HepG2 (cell line): Measurements from ENCODE around the gene ZNF367. TPM values are rescaled to one million over a fixed set of nuclear protein-coding genes. Genes with fewer than 3 reads are reported as not detected.

Experiments used
- ATAC-seq: fragments of 200-7000 bp; cut with Tn5 transposase; 3 replicates; pipeline ENCODE4 v1.9.1; 2020; ENCODE audit warnings: mild to moderate bottlenecking, moderate library complexity
- BruUV-seq: library from RNA; stranded (reverse); fragments of 400-500 nt; replicated peaks from 2 replicates; lab custom pipeline; 2021; lab: Mats Ljungman, UMichigan
- CTCF ChIA-PET: fragments of 300-600 bp; formaldehyde crosslinking; extraction: SDS; loops from one replicate; lab custom pipeline; 2021; ENCODE audit warnings: low total read pairs, inconsistent platforms, low intra/inter-chr PET ratio; lab: Yijun Ruan, JAX
- POLR2A ChIA-PET: fragments of 350-600 bp; sonication (Branson Sonifier 250); formaldehyde crosslinking; loops from one replicate; lab custom pipeline; 2020; ENCODE audit warnings: antibody characterized with exemption, inconsistent platforms; lab: Yijun Ruan, JAX
- DNase-seq: peaks from one replicate; pipeline ENCODE4 v3.0.0-alpha.2; 2015; ENCODE audit warnings: low spot score
- FAIRE-seq: peaks from 3 replicates; lab custom pipeline; 2011; peaks lifted over from hg19 to GRCh38; lab: Jason Lieb, UNC
- H2AFZ ChIP-seq: one replicate; pipeline ENCODE4 v1.6.1; 2011; ENCODE audit warnings: low read length, inconsistent platforms
- H3K27ac ChIP-seq: fragments of 300-600 bp; 3 replicates; pipeline ENCODE4 v1.8.0; 2011; ENCODE audit warnings: mixed run types, mild to moderate bottlenecking, mixed read lengths, low read length, inconsistent platforms; ENCODE audit not compliant: insufficient read depth; ENCODE audit errors: extremely low read length
- H3K27me3 ChIP-seq, 2 experiments: fragments of 200-600 bp in 1 of 2; 2 replicates in 1 of 2; 3 replicates in 1 of 2; pipeline versions ENCODE4 v1.6.0 to v1.8.0; 2011; ENCODE audit warnings: low read length in 2 of 2, mild to moderate bottlenecking in 2 of 2, moderate library complexity in 2 of 2, inconsistent platforms in 1 of 2; ENCODE audit not compliant: insufficient read depth in 2 of 2, control insufficient read depth in 1 of 2
- H3K36me3 ChIP-seq, 2 experiments: fragments of 200-600 bp in 1 of 2; replicated peaks in 1 of 2; 2 replicates in 1 of 2; 3 replicates in 1 of 2; pipeline versions ENCODE4 v1.5.1 to v1.8.0; 2011; ENCODE audit warnings: low read length in 2 of 2, inconsistent platforms in 1 of 2; ENCODE audit not compliant: insufficient read depth in 2 of 2, control insufficient read depth in 1 of 2
- H3K4me1 ChIP-seq: 2 replicates; pipeline ENCODE4 v1.5.1; 2012; ENCODE audit warnings: low read length, inconsistent platforms; ENCODE audit not compliant: insufficient read depth
- H3K4me2 ChIP-seq: 2 replicates; pipeline ENCODE4 v1.6.0; 2011; ENCODE audit warnings: low read depth, low read length, inconsistent platforms
- H3K4me3 ChIP-seq, 3 experiments: fragments of 200-600 bp in 1 of 3; sonication (generic), shearing (Covaris generic) in 1 of 3; replicated peaks in 1 of 3; 2 replicates each; pipeline ENCODE4 v1.5.1; 2011 to 2016; ENCODE audit warnings: low read length in 3 of 3, inconsistent platforms in 2 of 3, low read depth in 2 of 3, mild to moderate bottlenecking in 2 of 3, control low read depth in 1 of 3, mixed read lengths in 1 of 3; ENCODE audit not compliant: insufficient read depth in 1 of 3
- H3K79me2 ChIP-seq: one replicate; pipeline ENCODE4 v1.6.1; 2011; ENCODE audit warnings: low read length, inconsistent platforms; ENCODE audit not compliant: insufficient read depth
- H3K9ac ChIP-seq: 2 replicates; pipeline ENCODE4 v1.6.0; 2011; ENCODE audit warnings: mild to moderate bottlenecking, low read depth, low read length, inconsistent platforms; ENCODE audit not compliant: insufficient read depth
- H3K9me3 ChIP-seq: 2 replicates; pipeline ENCODE4 v1.5.1; 2012; ENCODE audit warnings: mild to moderate bottlenecking, low read length
- H4K20me1 ChIP-seq: 2 replicates; pipeline ENCODE4 v1.6.0; 2011; ENCODE audit warnings: inconsistent platforms, mild to moderate bottlenecking, low read length, moderate library complexity; ENCODE audit not compliant: insufficient read depth
- ATF7-NPFF ChIP-seq: sonication (generic); formaldehyde crosslinking; IDR thresholded peaks from 2 replicates; pipeline ENCODE4 v1.8.1; 2023; ENCODE audit warnings: mild to moderate bottlenecking, low read depth, missing genetic modification reagents, moderate library complexity
- ATM ChIP-seq: fragments of 450-650 bp; IDR thresholded peaks from 2 replicates; pipeline ENCODE4 v1.7.1; 2017; ENCODE audit warnings: mild to moderate bottlenecking, borderline replicate concordance
- GFI1 ChIP-seq: sonication (generic); formaldehyde crosslinking; IDR thresholded peaks from 2 replicates; pipeline ENCODE4 v1.5.0; 2020; ENCODE audit warnings: missing genetic modification reagents, mild to moderate bottlenecking, borderline replicate concordance
- HOXA5 ChIP-seq: sonication (generic); formaldehyde crosslinking; IDR thresholded peaks from 2 replicates; pipeline ENCODE4 v1.4.0; 2020; ENCODE audit warnings: missing genetic modification reagents
- KDM5A ChIP-seq: fragments of 200-600 bp; sonication (generic); IDR thresholded peaks from 2 replicates; pipeline ENCODE4 v1.7.0; 2018; ENCODE audit warnings: antibody characterized with exemption, mild to moderate bottlenecking, low read length, borderline replicate concordance
- LCORL ChIP-seq, 2 experiments: fragments of 450-650 bp in 1 of 2; sonication (generic) in 1 of 2; formaldehyde crosslinking in 1 of 2; IDR thresholded peaks; 2 replicates each; pipeline versions ENCODE4 v1.5.0 to v1.6.1; 2017 to 2020; ENCODE audit warnings: antibody characterized with exemption in 1 of 2, missing genetic modification reagents in 1 of 2
- MAFG ChIP-seq: sonication (generic); formaldehyde crosslinking; IDR thresholded peaks from 2 replicates; pipeline ENCODE4 v1.5.1; 2020; ENCODE audit warnings: mild to moderate bottlenecking, missing genetic modification reagents
- NFYC ChIP-seq: IDR thresholded peaks from 2 replicates; pipeline ENCODE4 v1.6.1; 2016; ENCODE audit warnings: missing genetic modification reagents, missing compliant biosample characterization
- NR2F1 ChIP-seq, 2 experiments: fragments of 450-650 bp in 1 of 2; formaldehyde crosslinking in 1 of 2; IDR thresholded peaks; 2 replicates each; pipeline versions ENCODE4 v1.5.0 to v1.6.1; 2016 to 2020; ENCODE audit warnings: mild to moderate bottlenecking in 1 of 2, missing compliant biosample characterization in 1 of 2, missing genetic modification reagents in 1 of 2, moderate library complexity in 1 of 2
- PBX3 ChIP-seq: sonication (generic); formaldehyde crosslinking; IDR thresholded peaks from 2 replicates; pipeline ENCODE4 v1.8.1; 2023; ENCODE audit warnings: missing genetic modification reagents, inconsistent platforms, borderline replicate concordance
- PLSCR1 ChIP-seq: sonication (generic); formaldehyde crosslinking; IDR thresholded peaks from 2 replicates; pipeline ENCODE4 v1.5.0; 2020; ENCODE audit warnings: missing genetic modification reagents, mild to moderate bottlenecking, borderline replicate concordance
- SATB2 ChIP-seq: sonication (generic); formaldehyde crosslinking; IDR thresholded peaks from 2 replicates; pipeline ENCODE4 v1.5.0; 2020; ENCODE audit warnings: missing genetic modification reagents
- ZHX1 ChIP-seq: sonication (generic); formaldehyde crosslinking; IDR thresholded peaks from 2 replicates; pipeline ENCODE4 v1.8.1; 2022; ENCODE audit warnings: low read depth, mild to moderate bottlenecking, missing genetic modification reagents
- ZNF121 ChIP-seq: sonication (generic); formaldehyde crosslinking; IDR thresholded peaks from 2 replicates; pipeline ENCODE4 v1.5.0; 2020; ENCODE audit warnings: mild to moderate bottlenecking, missing genetic modification reagents
- ZNF546 ChIP-seq: sonication (generic); formaldehyde crosslinking; conservative IDR thresholded peaks from 2 replicates; pipeline ENCODE4 v1.8.1; 2023; ENCODE audit warnings: mild to moderate bottlenecking, missing genetic modification reagents
- WGBS: methylation state at CpG from one replicate; pipeline ENCODE4 v1.1.6; 2017; ENCODE audit warnings: low lambda C conversion rate; 5-methylcytosine and 5-hydroxymethylcytosine counted together
- in situ Hi-C: cut with HindIII; loops from 2 replicates; pipeline ENCODE4 v1.10.0; 2017; ENCODE audit warnings: low pct_unique_long_range_greater_than_20kb; ENCODE audit not compliant: extremely low pct_ligation_motif_present
- intact Hi-C: fragments of 100-400 bp; cut with micrococcal nuclease; formaldehyde crosslinking; loops from one replicate; pipeline ENCODE4 v1.10.0; 2022; ENCODE audit not compliant: unreplicated experiment
- polyA plus RNA-seq, 8 experiments: library from polyadenylated mRNA; depleted of rRNA in 3 of 8; stranded (reverse) in 7 of 8; unstranded in 1 of 8; fragments of >200 nt; fragmentation: Illumina TruSeq in 4 of 8; extraction: Trizol in 4 of 8; gene quantifications; 2 replicates each; pipeline versions ENCODE4 v1.2.1 to v1.2.3, GENCODE V29; 2011 to 2016; ENCODE audit warnings: low read depth in 4 of 8, missing spikeins in 1 of 8, mixed read lengths in 1 of 8; ENCODE audit not compliant: insufficient read depth in 1 of 8
- total RNA-seq, 5 experiments: library from RNA; depleted of rRNA; stranded (reverse); fragments of >200 nt; fragmentation: Illumina TruSeq; extraction: Trizol; gene quantifications; 2 replicates each; pipeline ENCODE4 v1.2.3, GENCODE V29; 2016; ENCODE audit warnings: low read depth in 1 of 5

Gene ZNF367
- total and polyA plus RNA-seq, 2 of the 13 experiments (the other 11 are each of a cell fraction or from before 2014, with no cell fraction given): 2.9 to 7.7 TPM

GRCh38 chr9:96417051-96417586, 1.1 kb downstream of the ZNF367 start:
- in situ Hi-C loops: loop anchor here (5.0 kb wide), 1 partner anchor 75 kb away; no protein-coding TSS in a partner anchor
- Histone ChIP-seq H3K27me3 (no peaks in the 10 kb centered on the region; a peak in 1 of 5 replicates), H3K9me3 (no peaks in the 10 kb centered on the region), H3K4me1 (peaks cover 64% of the 10 kb centered on the region), H2AFZ (no peak overlapping the region), H3K4me2 (peak overlapping the region; percentile 97), H3K36me3 (no peaks in the 10 kb centered on the region), H3K79me2 (peaks cover 47% of the 10 kb centered on the region), H3K4me3 (peak overlapping the region; percentile 79 to 89 (median 84)), H4K20me1 (no peaks in the 10 kb centered on the region; the same call in 1 of the 2 replicates), H3K27ac (peak overlapping the region; percentile 90), H3K9ac (peak overlapping the region; percentile 100)
- CTCF ChIA-PET: no interaction called here
- POLR2A ChIA-PET: interaction anchor here (0.7 to 2.0 kb wide), 11 partner anchors 15 to 73 kb away, joined by 3 to 12 read pairs (median 4); partner anchors contain the start of gene SLC35D2
- no peak for FAIRE-seq
- WGBS: 0% methylated on average over 4 of the region's 50 CpGs
- ATAC-seq: peak; percentile 17
- intact Hi-C loops: loop anchor here (2.0 to 5.0 kb wide), 3 partner anchors 30 to 90 kb away; no protein-coding TSS in a partner anchor
- peak; percentile 68 for DNase-seq
- BruUV-seq: no TSS peak
- TF ChIP-seq NFYC (CRISPR knock-in tag): peak; percentile 53
- TF ChIP-seq ATM: no peak
- TF ChIP-seq NR2F1 (CRISPR knock-in tag; IDR thresholded peaks at IDR 0.05): peak; percentile 53 to 79; a peak in 3 of 4 replicates
- TF ChIP-seq MAFG: no peak
- TF ChIP-seq PLSCR1 (CRISPR knock-in tag): no peak
- no peak for TF ChIP-seq PBX3 (CRISPR knock-in tag)
- no peak for TF ChIP-seq ZNF546 (CRISPR knock-in tag)
- no peak; the same call in 1 of the 2 replicates for TF ChIP-seq ZNF121 (CRISPR knock-in tag)
- peak; percentile 74; the same call in 1 of the 2 replicates for TF ChIP-seq ATF7-NPFF (CRISPR knock-in tag)
- peak; percentile 80 for TF ChIP-seq KDM5A
- TF ChIP-seq HOXA5: peak; percentile 88
- no peak for TF ChIP-seq LCORL (IDR thresholded peaks at IDR 0.05)
- peak; percentile 79 for TF ChIP-seq LCORL (CRISPR knock-in tag; IDR thresholded peaks at IDR 0.05)
- TF ChIP-seq SATB2 (CRISPR knock-in tag): no peak; the same call in 1 of the 2 replicates
- TF ChIP-seq ZHX1 (CRISPR knock-in tag): peak; percentile 52; the same call in 1 of the 2 replicates
- TF ChIP-seq GFI1 (CRISPR knock-in tag): peak; percentile 62; the same call in 1 of the 2 replicates
